ENCODE data around the gene SIGLEC5. TPM values are rescaled to one million over a fixed set of nuclear protein-coding genes. Genes with fewer than 3 reads are reported as not detected.

Gene SIGLEC5
- total and polyA plus RNA-seq, 2 of the 13 experiments (the other 11 are each of a cell fraction or from before 2014, with no cell fraction given), result not detected

DNA sequence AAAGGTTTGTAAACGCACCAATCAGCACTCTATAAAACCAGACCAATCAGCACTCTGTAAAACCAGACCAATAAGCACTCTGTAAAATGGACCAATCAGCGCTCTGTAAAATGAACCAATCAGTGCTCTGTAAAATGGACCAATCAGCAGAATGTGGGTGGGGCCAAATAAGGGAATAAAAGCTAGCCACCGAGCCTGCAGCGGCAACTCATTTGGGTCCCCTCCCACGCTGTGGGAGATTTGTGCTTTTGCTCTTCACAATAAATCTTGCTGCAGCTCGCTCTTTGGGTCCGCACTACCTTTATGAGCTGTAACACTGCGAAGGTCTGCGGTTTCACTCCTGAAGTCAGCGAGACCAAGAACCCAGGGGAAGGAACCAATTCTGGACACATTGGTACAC lies 31.1 kb downstream of the SIGLEC5 start:
- no TSS peak for BruUV-seq (replicated peaks)
- no peak overlapping the region for H2AFZ ChIP-seq (ENCODE audit: low read length)
- H3K79me2 ChIP-seq (ENCODE audit: insufficient read depth, low read length), result no peaks in the 10 kb centered on the region
- intact Hi-C loops (cut with micrococcal nuclease; ENCODE audit: unreplicated experiment) (no loop called here), in situ Hi-C loops (cut with HindIII; ENCODE audit: extremely low pct_ligation_motif_present, low pct_unique_long_range_greater_than_20kb) (no loop called here)
- no peak overlapping the region for H3K4me3 ChIP-seq (replicated peaks in 1 of 3; ENCODE audit: insufficient read depth in 1 of 3, low read depth in 2 of 3, low read length in 3 of 3)
- ATAC-seq, result no peak
- WGBS (ENCODE audit: low lambda C conversion rate), result 57% methylated on average over 7 of the region's 10 CpGs
- H3K4me1 ChIP-seq (ENCODE audit: insufficient read depth, low read length), result no peaks in the 10 kb centered on the region
- H3K27me3 ChIP-seq (ENCODE audit: control insufficient read depth in 1 of 2, insufficient read depth in 2 of 2, low read length in 2 of 2), result no peaks in the 10 kb centered on the region
- ChIA-PET CTCF (ENCODE audit: low intra/inter-chr PET ratio, low total read pairs) (no interaction called here), POLR2A (no interaction called here)
- H3K36me3 ChIP-seq (replicated peaks in 1 of 2; ENCODE audit: control insufficient read depth in 1 of 2, insufficient read depth in 2 of 2, low read length in 2 of 2), result no peaks in the 10 kb centered on the region
- no peak for FAIRE-seq
- no peak overlapping the region for H3K4me2 ChIP-seq (ENCODE audit: low read depth, low read length)
- H3K9me3 ChIP-seq (ENCODE audit: low read length), result no peaks in the 10 kb centered on the region
- no peak overlapping the region for H3K9ac ChIP-seq (ENCODE audit: insufficient read depth, low read depth, low read length)
- DNase-seq (ENCODE audit: low spot score), result no peak
- TF ChIP-seq SMARCE1 (IDR thresholded peaks at IDR 0.05; ENCODE audit: borderline replicate concordance), result no peak
- no peak for TF ChIP-seq ARNTL (CRISPR knock-in tag; IDR thresholded peaks at IDR 0.05)
- TF ChIP-seq ZNF354B (CRISPR knock-in tag; IDR thresholded peaks at IDR 0.05), result no peak
- TF ChIP-seq ZNF737 (CRISPR knock-in tag; IDR thresholded peaks at IDR 0.05; ENCODE audit: borderline replicate concordance), result no peak
- TF ChIP-seq, protein P1, sequence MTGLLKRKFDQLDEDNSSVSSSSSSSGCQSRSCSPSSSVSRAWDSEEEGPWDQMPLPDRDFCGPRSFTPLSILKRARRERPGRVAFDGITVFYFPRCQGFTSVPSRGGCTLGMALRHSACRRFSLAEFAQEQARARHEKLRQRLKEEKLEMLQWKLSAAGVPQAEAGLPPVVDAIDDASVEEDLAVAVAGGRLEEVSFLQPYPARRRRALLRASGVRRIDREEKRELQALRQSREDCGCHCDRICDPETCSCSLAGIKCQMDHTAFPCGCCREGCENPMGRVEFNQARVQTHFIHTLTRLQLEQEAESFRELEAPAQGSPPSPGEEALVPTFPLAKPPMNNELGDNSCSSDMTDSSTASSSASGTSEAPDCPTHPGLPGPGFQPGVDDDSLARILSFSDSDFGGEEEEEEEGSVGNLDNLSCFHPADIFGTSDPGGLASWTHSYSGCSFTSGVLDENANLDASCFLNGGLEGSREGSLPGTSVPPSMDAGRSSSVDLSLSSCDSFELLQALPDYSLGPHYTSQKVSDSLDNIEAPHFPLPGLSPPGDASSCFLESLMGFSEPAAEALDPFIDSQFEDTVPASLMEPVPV (CRISPR knock-in tag; IDR thresholded peaks at IDR 0.05), result no peak
- TF ChIP-seq ISX (CRISPR knock-in tag; conservative IDR thresholded peaks at IDR 0.05), result no peak
- TF ChIP-seq, protein P2, sequence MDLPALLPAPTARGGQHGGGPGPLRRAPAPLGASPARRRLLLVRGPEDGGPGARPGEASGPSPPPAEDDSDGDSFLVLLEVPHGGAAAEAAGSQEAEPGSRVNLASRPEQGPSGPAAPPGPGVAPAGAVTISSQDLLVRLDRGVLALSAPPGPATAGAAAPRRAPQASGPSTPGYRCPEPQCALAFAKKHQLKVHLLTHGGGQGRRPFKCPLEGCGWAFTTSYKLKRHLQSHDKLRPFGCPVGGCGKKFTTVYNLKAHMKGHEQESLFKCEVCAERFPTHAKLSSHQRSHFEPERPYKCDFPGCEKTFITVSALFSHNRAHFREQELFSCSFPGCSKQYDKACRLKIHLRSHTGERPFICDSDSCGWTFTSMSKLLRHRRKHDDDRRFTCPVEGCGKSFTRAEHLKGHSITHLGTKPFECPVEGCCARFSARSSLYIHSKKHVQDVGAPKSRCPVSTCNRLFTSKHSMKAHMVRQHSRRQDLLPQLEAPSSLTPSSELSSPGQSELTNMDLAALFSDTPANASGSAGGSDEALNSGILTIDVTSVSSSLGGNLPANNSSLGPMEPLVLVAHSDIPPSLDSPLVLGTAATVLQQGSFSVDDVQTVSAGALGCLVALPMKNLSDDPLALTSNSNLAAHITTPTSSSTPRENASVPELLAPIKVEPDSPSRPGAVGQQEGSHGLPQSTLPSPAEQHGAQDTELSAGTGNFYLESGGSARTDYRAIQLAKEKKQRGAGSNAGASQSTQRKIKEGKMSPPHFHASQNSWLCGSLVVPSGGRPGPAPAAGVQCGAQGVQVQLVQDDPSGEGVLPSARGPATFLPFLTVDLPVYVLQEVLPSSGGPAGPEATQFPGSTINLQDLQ (CRISPR knock-in tag; IDR thresholded peaks at IDR 0.05), result no peak
- TF ChIP-seq SRF (IDR thresholded peaks at IDR 0.05; ENCODE audit: low read depth, low read length), result no peak
- no peak for TF ChIP-seq HOXD1 (CRISPR knock-in tag; IDR thresholded peaks at IDR 0.05)
- no peaks in the 10 kb centered on the region for H4K20me1 ChIP-seq (ENCODE audit: insufficient read depth, low read length)
- no peak overlapping the region for H3K27ac ChIP-seq (ENCODE audit: extremely low read length, insufficient read depth, low read length)
